ENCODE results near the gene HEY2.

DNA sequence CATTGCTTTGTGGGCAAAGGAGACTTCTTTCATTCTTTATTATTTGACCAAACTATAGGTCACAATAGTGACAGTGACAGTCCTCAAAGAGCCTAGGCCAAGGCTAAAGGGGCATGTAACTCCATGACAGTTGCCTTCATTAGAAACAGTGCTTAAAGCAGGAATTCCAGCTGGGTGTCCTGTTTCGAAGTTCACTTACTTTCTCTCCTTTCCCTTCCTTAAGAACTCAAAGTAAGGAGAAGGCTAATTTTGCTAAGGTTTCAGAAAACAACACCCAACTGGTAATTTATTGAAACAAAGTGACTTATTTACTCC is 48.1 kb upstream of the HEY2 start:
- TF ChIP-seq, protein P1, sequence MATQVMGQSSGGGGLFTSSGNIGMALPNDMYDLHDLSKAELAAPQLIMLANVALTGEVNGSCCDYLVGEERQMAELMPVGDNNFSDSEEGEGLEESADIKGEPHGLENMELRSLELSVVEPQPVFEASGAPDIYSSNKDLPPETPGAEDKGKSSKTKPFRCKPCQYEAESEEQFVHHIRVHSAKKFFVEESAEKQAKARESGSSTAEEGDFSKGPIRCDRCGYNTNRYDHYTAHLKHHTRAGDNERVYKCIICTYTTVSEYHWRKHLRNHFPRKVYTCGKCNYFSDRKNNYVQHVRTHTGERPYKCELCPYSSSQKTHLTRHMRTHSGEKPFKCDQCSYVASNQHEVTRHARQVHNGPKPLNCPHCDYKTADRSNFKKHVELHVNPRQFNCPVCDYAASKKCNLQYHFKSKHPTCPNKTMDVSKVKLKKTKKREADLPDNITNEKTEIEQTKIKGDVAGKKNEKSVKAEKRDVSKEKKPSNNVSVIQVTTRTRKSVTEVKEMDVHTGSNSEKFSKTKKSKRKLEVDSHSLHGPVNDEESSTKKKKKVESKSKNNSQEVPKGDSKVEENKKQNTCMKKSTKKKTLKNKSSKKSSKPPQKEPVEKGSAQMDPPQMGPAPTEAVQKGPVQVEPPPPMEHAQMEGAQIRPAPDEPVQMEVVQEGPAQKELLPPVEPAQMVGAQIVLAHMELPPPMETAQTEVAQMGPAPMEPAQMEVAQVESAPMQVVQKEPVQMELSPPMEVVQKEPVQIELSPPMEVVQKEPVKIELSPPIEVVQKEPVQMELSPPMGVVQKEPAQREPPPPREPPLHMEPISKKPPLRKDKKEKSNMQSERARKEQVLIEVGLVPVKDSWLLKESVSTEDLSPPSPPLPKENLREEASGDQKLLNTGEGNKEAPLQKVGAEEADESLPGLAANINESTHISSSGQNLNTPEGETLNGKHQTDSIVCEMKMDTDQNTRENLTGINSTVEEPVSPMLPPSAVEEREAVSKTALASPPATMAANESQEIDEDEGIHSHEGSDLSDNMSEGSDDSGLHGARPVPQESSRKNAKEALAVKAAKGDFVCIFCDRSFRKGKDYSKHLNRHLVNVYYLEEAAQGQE (IDR thresholded peaks at IDR 0.05) = no peak
- TF ChIP-seq, protein P2, sequence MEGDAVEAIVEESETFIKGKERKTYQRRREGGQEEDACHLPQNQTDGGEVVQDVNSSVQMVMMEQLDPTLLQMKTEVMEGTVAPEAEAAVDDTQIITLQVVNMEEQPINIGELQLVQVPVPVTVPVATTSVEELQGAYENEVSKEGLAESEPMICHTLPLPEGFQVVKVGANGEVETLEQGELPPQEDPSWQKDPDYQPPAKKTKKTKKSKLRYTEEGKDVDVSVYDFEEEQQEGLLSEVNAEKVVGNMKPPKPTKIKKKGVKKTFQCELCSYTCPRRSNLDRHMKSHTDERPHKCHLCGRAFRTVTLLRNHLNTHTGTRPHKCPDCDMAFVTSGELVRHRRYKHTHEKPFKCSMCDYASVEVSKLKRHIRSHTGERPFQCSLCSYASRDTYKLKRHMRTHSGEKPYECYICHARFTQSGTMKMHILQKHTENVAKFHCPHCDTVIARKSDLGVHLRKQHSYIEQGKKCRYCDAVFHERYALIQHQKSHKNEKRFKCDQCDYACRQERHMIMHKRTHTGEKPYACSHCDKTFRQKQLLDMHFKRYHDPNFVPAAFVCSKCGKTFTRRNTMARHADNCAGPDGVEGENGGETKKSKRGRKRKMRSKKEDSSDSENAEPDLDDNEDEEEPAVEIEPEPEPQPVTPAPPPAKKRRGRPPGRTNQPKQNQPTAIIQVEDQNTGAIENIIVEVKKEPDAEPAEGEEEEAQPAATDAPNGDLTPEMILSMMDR (IDR thresholded peaks at IDR 0.05) = no peak
- TF ChIP-seq MAZ (IDR thresholded peaks at IDR 0.05; ENCODE audit: borderline replicate concordance, low read depth, low read length) (no peak), HDAC2 (IDR thresholded peaks at IDR 0.05) (no peak), SMC3 (IDR thresholded peaks at IDR 0.05) (no peak), MAFK (IDR thresholded peaks at IDR 0.05; ENCODE audit: partially characterized antibody) (no peak), POLR2A (IDR thresholded peaks at IDR 0.05; ENCODE audit: low read length) (no peak), JUN (IDR thresholded peaks at IDR 0.05) (no peak)

All from A549 (cell line).